ENCODE results near the gene ADNP. TPM values are rescaled to one million over a fixed set of nuclear protein-coding genes. Genes with fewer than 3 reads are reported as not detected.

Gene ADNP
- total and polyA plus RNA-seq, 2 donors (not counting 1 experiment from before 2014, with no cell fraction given) = 20.4 to 94.8 TPM

GRCh38 chr20:50903353-50904051, 27.7 kb downstream of the ADNP start:
- Histone ChIP-seq H3K4me3 (ENCODE audit: control extremely low read depth in 1 of 5, extremely low read depth in 1 of 5, insufficient read depth in 1 of 5, low read depth in 2 of 5, low read length in 4 of 5) (no peak overlapping the region), H3K4me1 (ENCODE audit: control insufficient read depth in 2 of 2, insufficient read depth in 2 of 2, low read length in 2 of 2) (peaks cover 6 to 7% of the 10 kb centered on the region in 2 donors), H4K20me1 (ENCODE audit: control insufficient read depth, insufficient read depth, low read length, poor library complexity, severe bottlenecking) (peaks cover 46% of the 10 kb centered on the region), H2AFZ (ENCODE audit: insufficient read depth, low read depth, low read length, poor library complexity, severe bottlenecking) (no peak overlapping the region), H3K36me3 (replicated peaks in 1 of 2; ENCODE audit: control extremely low read depth in 1 of 2, control insufficient read depth in 1 of 2, extremely low read depth in 1 of 2, insufficient read depth in 2 of 2, low read length in 1 of 2) (peaks cover 0 to 50% of the 10 kb centered on the region in 2 experiments), H3K4me2 (replicated peaks; ENCODE audit: low read depth, low read length, poor library complexity, severe bottlenecking) (no peak overlapping the region), H3K79me2 (ENCODE audit: control insufficient read depth, insufficient read depth, low read length) (peaks cover 77% of the 10 kb centered on the region), H3K27me3 (replicated peaks in 1 of 4; ENCODE audit: control extremely low read depth in 1 of 4, control insufficient read depth in 3 of 4, insufficient read depth in 4 of 4, low read length in 3 of 4) (no peaks in the 10 kb centered on the region), H3K9ac (ENCODE audit: low read length) (no peak overlapping the region), H3K9me3 (ENCODE audit: control extremely low read depth in 1 of 3, control insufficient read depth in 2 of 3, insufficient read depth in 1 of 3, low read length in 2 of 3) (no peaks in the 10 kb centered on the region), H3K27ac (ENCODE audit: low read length in 2 of 2) (peak overlapping the region in 1 of 2 donors; percentile 40)
- no peak for TF ChIP-seq CTCF (IDR thresholded peaks at IDR 0.05)
- TF ChIP-seq EZH2 (IDR thresholded peaks at IDR 0.05; ENCODE audit: borderline replicate concordance, insufficient read depth, low read depth, low read length, poor library complexity, severe bottlenecking) = no peak
- POLR2A ChIA-PET = no interaction called here
- H3K4me1 Mint-ChIP-seq = peaks cover 49% of the 10 kb centered on the region
- H3K9me3 Mint-ChIP-seq (ENCODE audit: insufficient read depth) = no peaks in the 10 kb centered on the region
- intact Hi-C loops (cut with micrococcal nuclease) = no loop called here
- no peak overlapping the region for H3K27ac Mint-ChIP-seq
- 64% methylated on average over 3 of the region's 8 CpGs for WGBS (ENCODE audit: insufficient coverage)
- DNase-seq = no peak
- ATAC-seq (ENCODE audit: low read depth) = no peak
- CTCF ChIA-PET = interaction anchor here (1.2 to 1.5 kb wide), 2 partner anchors 109 to 113 kb away, joined by 3 to 4 read pairs; partner anchors contain the start of gene BCAS4
- no peaks in the 10 kb centered on the region for H3K27me3 Mint-ChIP-seq
- no peak overlapping the region for H3K4me3 Mint-ChIP-seq

- ATAC-seq (ENCODE audit: low read depth) (no peak), DNase-seq (no peak)
- Mint-ChIP-seq H3K4me1 (peaks cover 41% of the 10 kb centered on the region), H3K4me3 (no peak overlapping the region), H3K27ac (no peak overlapping the region), H3K27me3 (no peaks in the 10 kb centered on the region), H3K9me3 (ENCODE audit: insufficient read depth) (no peaks in the 10 kb centered on the region)
- Histone ChIP-seq H3K4me3 (ENCODE audit: control extremely low read depth in 1 of 5, extremely low read depth in 1 of 5, insufficient read depth in 1 of 5, low read depth in 2 of 5, low read length in 4 of 5) (no peak overlapping the region), H2AFZ (ENCODE audit: insufficient read depth, low read depth, low read length, poor library complexity, severe bottlenecking) (no peak overlapping the region), H4K20me1 (ENCODE audit: control insufficient read depth, insufficient read depth, low read length, poor library complexity, severe bottlenecking) (peaks cover 41% of the 10 kb centered on the region), H3K9ac (ENCODE audit: low read length) (no peak overlapping the region), H3K4me1 (ENCODE audit: control insufficient read depth in 2 of 2, insufficient read depth in 2 of 2, low read length in 2 of 2) (peaks cover 6 to 7% of the 10 kb centered on the region in 2 donors), H3K4me2 (replicated peaks; ENCODE audit: low read depth, low read length, poor library complexity, severe bottlenecking) (no peak overlapping the region), H3K9me3 (ENCODE audit: control extremely low read depth in 1 of 3, control insufficient read depth in 2 of 3, insufficient read depth in 1 of 3, low read length in 2 of 3) (no peaks in the 10 kb centered on the region), H3K27me3 (replicated peaks in 1 of 4; ENCODE audit: control extremely low read depth in 1 of 4, control insufficient read depth in 3 of 4, insufficient read depth in 4 of 4, low read length in 3 of 4) (no peaks in the 10 kb centered on the region), H3K27ac (ENCODE audit: low read length in 2 of 2) (no peak overlapping the region), H3K36me3 (replicated peaks in 1 of 2; ENCODE audit: control extremely low read depth in 1 of 2, control insufficient read depth in 1 of 2, extremely low read depth in 1 of 2, insufficient read depth in 2 of 2, low read length in 1 of 2) (peaks cover 0 to 63% of the 10 kb centered on the region in 2 experiments), H3K79me2 (ENCODE audit: control insufficient read depth, insufficient read depth, low read length) (peaks cover 68% of the 10 kb centered on the region)
- ChIA-PET CTCF (interaction anchor here (1.0 to 1.9 kb wide), 3 partner anchors 22 to 111 kb away, joined by 3 to 8 read pairs (median 6); partner anchors contain the start of gene BCAS4), POLR2A (interaction anchor here (0.6 to 1.3 kb wide), 2 partner anchors 15 to 36 kb away, joined by 4 to 7 read pairs; no protein-coding TSS in a partner anchor)
- intact Hi-C loops (cut with micrococcal nuclease) = no loop called here
- WGBS (ENCODE audit: insufficient coverage) = no CpG with 5 or more reads among the region's 1 CpG
- TF ChIP-seq CTCF (IDR thresholded peaks at IDR 0.05) = no peak
- no peak for TF ChIP-seq EZH2 (IDR thresholded peaks at IDR 0.05; ENCODE audit: borderline replicate concordance, insufficient read depth, low read depth, low read length, poor library complexity, severe bottlenecking)
These were observed 29.9 kb downstream of the ADNP start for GRCh38 chr20:50901301-50901700.

Data from B cell (primary cell).